Stimulated activated naive CD8-positive, alpha-beta T cell treated with anti-CD3 and anti-CD28 coated beads, Interleukin-15, amount 100 ng/mL, for 72 hours (primary cell): Measurements from ENCODE around the gene PDZRN4.
"Not testable (repeated sequence)": the region's sequence is repeated elsewhere in the genome, so short reads cannot be mapped to it uniquely, and the experiment has no call there.

Experiments
- ATAC-seq: fragments of 150-1000 bp; cut with Tn5 transposase; 2 replicates; pipeline ENCODE4 v1.10.0; 2021; ENCODE audit warnings: mild to moderate bottlenecking, moderate library complexity
- DNase-seq, 2 donors: peaks; one replicate each; pipeline ENCODE4 v3.0.0; 2021 to 2022
- H3K27ac Mint-ChIP-seq, 2 donors: one replicate each; pipeline ENCODE4 v1.8.0; 2022; ENCODE audit warnings: mild to moderate bottlenecking in 2 of 2, mixed read lengths in 2 of 2, moderate library complexity in 2 of 2
- H3K27me3 Mint-ChIP-seq: one replicate; pipeline ENCODE4 v1.8.0; 2022; ENCODE audit warnings: mixed read lengths
- H3K4me1 Mint-ChIP-seq: one replicate; pipeline ENCODE4 v1.8.0; 2022; ENCODE audit warnings: mild to moderate bottlenecking, mixed read lengths
- H3K4me3 Mint-ChIP-seq, 2 donors: one replicate each; pipeline ENCODE4 v1.8.0; 2022; ENCODE audit warnings: mild to moderate bottlenecking in 2 of 2, mixed read lengths in 2 of 2, moderate library complexity in 1 of 2
- H3K9me3 Mint-ChIP-seq, 2 donors: one replicate each; pipeline ENCODE4 v1.8.0; 2022; ENCODE audit warnings: mixed read lengths in 2 of 2

The PDZRN4 gene

GRCh38 chr12:41605545-41606305 lies 417.6 kb downstream of the PDZRN4 start:
- Mint-ChIP-seq H3K4me1 (no peaks in the 10 kb centered on the region), H3K27me3 (no peaks in the 10 kb centered on the region), H3K9me3 (peaks cover 0 to 3% of the 10 kb centered on the region in 2 donors), H3K4me3 (no peak overlapping the region), H3K27ac (no peak overlapping the region)
- no peak for ATAC-seq
- no peak for DNase-seq

- H3K4me1 Mint-ChIP-seq = no peaks in the 10 kb centered on the region
- DNase-seq = no peak
- no peak for ATAC-seq
- no peak overlapping the region for H3K4me3 Mint-ChIP-seq
- peaks cover 0 to 11% of the 10 kb centered on the region in 2 donors for H3K9me3 Mint-ChIP-seq
- H3K27ac Mint-ChIP-seq = no peak overlapping the region
- no peaks in the 10 kb centered on the region for H3K27me3 Mint-ChIP-seq
These were observed 418.6 kb downstream of the PDZRN4 start for GRCh38 chr12:41606468-41607445.

GRCh38 chr12:41612892-41613557 lies 424.9 kb downstream of the PDZRN4 start:
- H3K27ac Mint-ChIP-seq = no peak overlapping the region
- H3K9me3 Mint-ChIP-seq = peaks cover 0 to 19% of the 10 kb centered on the region in 2 donors
- no peaks in the 10 kb centered on the region for H3K4me1 Mint-ChIP-seq
- no peak overlapping the region for H3K4me3 Mint-ChIP-seq
- no peak for ATAC-seq
- no peak for DNase-seq
- no peaks in the 10 kb centered on the region for H3K27me3 Mint-ChIP-seq

- ATAC-seq, H3K4me1 Mint-ChIP-seq, H3K27me3 Mint-ChIP-seq, H3K4me3 Mint-ChIP-seq, DNase-seq: not testable (repeated sequence)
- peaks cover 0 to 19% of the 10 kb centered on the region in 2 donors for H3K9me3 Mint-ChIP-seq
- peak overlapping the region in 1 of 2 donors; percentile 13 for H3K27ac Mint-ChIP-seq
These were observed 427.1 kb downstream of the PDZRN4 start for GRCh38 chr12:41615174-41615573.

- no peaks in the 10 kb centered on the region for H3K4me1 Mint-ChIP-seq
- no peak overlapping the region for H3K4me3 Mint-ChIP-seq
- H3K27ac Mint-ChIP-seq = no peak overlapping the region
- ATAC-seq (no peak), DNase-seq (no peak)
- peaks cover 0 to 4% of the 10 kb centered on the region in 2 donors for H3K9me3 Mint-ChIP-seq
- H3K27me3 Mint-ChIP-seq = no peaks in the 10 kb centered on the region
These were observed 431.6 kb downstream of the PDZRN4 start for GRCh38 chr12:41619705-41620104.

- DNase-seq = no peak
- Mint-ChIP-seq H3K4me1 (no peaks in the 10 kb centered on the region), H3K27ac (no peak overlapping the region), H3K27me3 (no peaks in the 10 kb centered on the region), H3K4me3 (no peak overlapping the region), H3K9me3 (no peaks in the 10 kb centered on the region)
- no peak for ATAC-seq
These were observed 433.2 kb downstream of the PDZRN4 start for GRCh38 chr12:41621291-41621690.
